ENCODE data around the gene DBX1. TPM values are rescaled to one million over a fixed set of nuclear protein-coding genes. Genes with fewer than 3 reads are reported as not detected.

Gene DBX1
- total and polyA plus RNA-seq, 4 donors = not detected

- no peak for DNase-seq (ENCODE audit: low spot score)
- Histone ChIP-seq H3K36me3 (ENCODE audit: control insufficient read depth in 4 of 4, insufficient read depth in 3 of 4, low read depth in 1 of 4, low read length in 3 of 4) (peaks cover 4 to 43% (median 38%) of the 10 kb centered on the region in 4 donors), H3K27ac (ENCODE audit: low read depth in 1 of 2, low read length in 2 of 2) (no peak overlapping the region), H3K9me3 (ENCODE audit: control insufficient read depth in 4 of 4, low read length in 3 of 4) (no peaks in the 10 kb centered on the region), H3K4me1 (ENCODE audit: control insufficient read depth in 4 of 4, insufficient read depth in 4 of 4, low read length in 3 of 4) (no peaks in the 10 kb centered on the region), H3K27me3 (ENCODE audit: control insufficient read depth in 4 of 4, insufficient read depth in 4 of 4, low read length in 3 of 4) (no peaks in the 10 kb centered on the region), H3K9ac (ENCODE audit: low read depth in 1 of 2, low read length in 2 of 2) (no peak overlapping the region), H3K4me3 (ENCODE audit: low read depth in 1 of 3, low read length in 3 of 3) (no peak overlapping the region)
- WGBS = 0% methylated on average over 1 of the region's 1 CpG
- TF ChIP-seq YY1 (IDR thresholded peaks at IDR 0.05) = no peak
Observed at GRCh38 chr11:20116825-20117224, 43.5 kb downstream of the DBX1 start.

- H3K27me3 ChIP-seq (ENCODE audit: control insufficient read depth in 4 of 4, insufficient read depth in 4 of 4, low read length in 3 of 4) = no peaks in the 10 kb centered on the region
- no peak overlapping the region for H3K27ac ChIP-seq (ENCODE audit: low read depth in 1 of 2, low read length in 2 of 2)
- DNase-seq (ENCODE audit: low spot score) = no peak
- H3K36me3 ChIP-seq (ENCODE audit: control insufficient read depth in 4 of 4, insufficient read depth in 3 of 4, low read depth in 1 of 4, low read length in 3 of 4) = peaks cover 4 to 46% (median 38%) of the 10 kb centered on the region in 4 donors
- 93% methylated on average over 10 of the region's 10 CpGs for WGBS
- no peak overlapping the region for H3K9ac ChIP-seq (ENCODE audit: low read depth in 1 of 2, low read length in 2 of 2)
- no peaks in the 10 kb centered on the region for H3K4me1 ChIP-seq (ENCODE audit: control insufficient read depth in 4 of 4, insufficient read depth in 4 of 4, low read length in 3 of 4)
- H3K4me3 ChIP-seq (ENCODE audit: low read depth in 1 of 3, low read length in 3 of 3) = no peak overlapping the region
- H3K9me3 ChIP-seq (ENCODE audit: control insufficient read depth in 4 of 4, low read length in 3 of 4) = no peaks in the 10 kb centered on the region
- no peak for TF ChIP-seq HNF4G (IDR thresholded peaks at IDR 0.05)
- TF ChIP-seq, protein P1, sequence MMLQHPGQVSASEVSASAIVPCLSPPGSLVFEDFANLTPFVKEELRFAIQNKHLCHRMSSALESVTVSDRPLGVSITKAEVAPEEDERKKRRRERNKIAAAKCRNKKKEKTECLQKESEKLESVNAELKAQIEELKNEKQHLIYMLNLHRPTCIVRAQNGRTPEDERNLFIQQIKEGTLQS (IDR thresholded peaks at IDR 0.05) = no peak
- no peak for TF ChIP-seq RAD21 (IDR thresholded peaks at IDR 0.05)
- TF ChIP-seq RXRA (IDR thresholded peaks at IDR 0.05) = no peak
- TF ChIP-seq FOXA1 (IDR thresholded peaks at IDR 0.05) = no peak
- TF ChIP-seq, protein P2, sequence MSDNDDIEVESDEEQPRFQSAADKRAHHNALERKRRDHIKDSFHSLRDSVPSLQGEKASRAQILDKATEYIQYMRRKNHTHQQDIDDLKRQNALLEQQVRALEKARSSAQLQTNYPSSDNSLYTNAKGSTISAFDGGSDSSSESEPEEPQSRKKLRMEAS (IDR thresholded peaks at IDR 0.05) = no peak
- TF ChIP-seq REST (IDR thresholded peaks at IDR 0.05) = no peak
- TF ChIP-seq TAF1 (conservative IDR thresholded peaks at IDR 0.05) = no peak
- TF ChIP-seq GABPA (IDR thresholded peaks at IDR 0.05 in 1 of 2, conservative IDR thresholded peaks at IDR 0.05 in 1 of 2) = no peak
- TF ChIP-seq FOXA2 (IDR thresholded peaks at IDR 0.05) = no peak
- no peak for TF ChIP-seq EGR1 (IDR thresholded peaks at IDR 0.05; ENCODE audit: low read depth in 2 of 2)
- TF ChIP-seq, protein P3, sequence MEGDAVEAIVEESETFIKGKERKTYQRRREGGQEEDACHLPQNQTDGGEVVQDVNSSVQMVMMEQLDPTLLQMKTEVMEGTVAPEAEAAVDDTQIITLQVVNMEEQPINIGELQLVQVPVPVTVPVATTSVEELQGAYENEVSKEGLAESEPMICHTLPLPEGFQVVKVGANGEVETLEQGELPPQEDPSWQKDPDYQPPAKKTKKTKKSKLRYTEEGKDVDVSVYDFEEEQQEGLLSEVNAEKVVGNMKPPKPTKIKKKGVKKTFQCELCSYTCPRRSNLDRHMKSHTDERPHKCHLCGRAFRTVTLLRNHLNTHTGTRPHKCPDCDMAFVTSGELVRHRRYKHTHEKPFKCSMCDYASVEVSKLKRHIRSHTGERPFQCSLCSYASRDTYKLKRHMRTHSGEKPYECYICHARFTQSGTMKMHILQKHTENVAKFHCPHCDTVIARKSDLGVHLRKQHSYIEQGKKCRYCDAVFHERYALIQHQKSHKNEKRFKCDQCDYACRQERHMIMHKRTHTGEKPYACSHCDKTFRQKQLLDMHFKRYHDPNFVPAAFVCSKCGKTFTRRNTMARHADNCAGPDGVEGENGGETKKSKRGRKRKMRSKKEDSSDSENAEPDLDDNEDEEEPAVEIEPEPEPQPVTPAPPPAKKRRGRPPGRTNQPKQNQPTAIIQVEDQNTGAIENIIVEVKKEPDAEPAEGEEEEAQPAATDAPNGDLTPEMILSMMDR (IDR thresholded peaks at IDR 0.05; ENCODE audit: low read depth, low read length, missing input control) = no peak
- TF ChIP-seq SP1 (IDR thresholded peaks at IDR 0.05) = no peak
- TF ChIP-seq HNF4A (conservative IDR thresholded peaks at IDR 0.05) = no peak
- TF ChIP-seq JUND (IDR thresholded peaks at IDR 0.05) = no peak
- no peak for TF ChIP-seq YY1 (IDR thresholded peaks at IDR 0.05)
Observed at GRCh38 chr11:20114588-20114987, 45.7 kb downstream of the DBX1 start.
